IMR-90 (cell line): ENCODE data around the gene C1QTNF3. TPM values are rescaled to one million over a fixed set of nuclear protein-coding genes. Genes with fewer than 3 reads are reported as not detected.
"Not testable (repeated sequence)": the region's sequence is repeated elsewhere in the genome, so short reads cannot be mapped to it uniquely, and the experiment has no call there.

ENCODE experiments used
- ATAC-seq: fragments of 200-7000 bp; cut with Tn5 transposase; 2 replicates; pipeline ENCODE4 v1.9.1; 2020; ENCODE audit warnings: low read depth, mild to moderate bottlenecking, moderate library complexity
- BruUV-seq: library from RNA; stranded (reverse); fragments of 400-500 nt; replicated peaks from 2 replicates; lab custom pipeline; 2021; lab: Mats Ljungman, UMichigan
- CTCF ChIA-PET: fragments of 300-600 bp; formaldehyde crosslinking; extraction: SDS; loops from one replicate; lab custom pipeline; 2021; ENCODE audit warnings: antibody characterized with exemption; lab: Yijun Ruan, JAX
- POLR2A ChIA-PET: fragments of 300-600 bp; sonication (Branson Sonifier 250); formaldehyde crosslinking; loops from one replicate; lab custom pipeline; 2022; ENCODE audit warnings: antibody characterized with exemption; ENCODE audit not compliant: unreplicated experiment; lab: Charles Lee
- DNase-seq: peaks from one replicate; pipeline ENCODE4 v3.0.0; 2013
- H2AFZ ChIP-seq: replicated peaks from 2 replicates; pipeline ENCODE3; 2013; ENCODE audit warnings: low read length, mild to moderate bottlenecking; ENCODE audit not compliant: poor library complexity
- H2AK5ac ChIP-seq: 2 replicates; pipeline ENCODE4 v1.6.1; 2013; ENCODE audit warnings: low read depth, low read length, inconsistent platforms
- H2AK9ac ChIP-seq: replicated peaks from 2 replicates; pipeline ENCODE3; 2013; ENCODE audit warnings: mild to moderate bottlenecking, low read depth, low read length, moderate library complexity; ENCODE audit not compliant: poor library complexity
- H2BK120ac ChIP-seq: 2 replicates; pipeline ENCODE4 v1.6.1; 2013; ENCODE audit warnings: low read depth, low read length, inconsistent platforms
- H2BK15ac ChIP-seq: 3 replicates; pipeline ENCODE4 v1.6.1; 2013; ENCODE audit warnings: low read depth, low read length, inconsistent platforms
- H2BK20ac ChIP-seq: 2 replicates; pipeline ENCODE4 v1.6.1; 2013; ENCODE audit warnings: low read depth, mild to moderate bottlenecking, inconsistent platforms, low read length, moderate library complexity
- H2BK5ac ChIP-seq: 2 replicates; pipeline ENCODE4 v1.6.1; 2013; ENCODE audit warnings: mild to moderate bottlenecking, low read depth, low read length, inconsistent platforms; ENCODE audit not compliant: poor library complexity, severe bottlenecking
- H3K14ac ChIP-seq: replicated peaks from 2 replicates; pipeline ENCODE4 v1.6.1; 2013; ENCODE audit warnings: low read depth, low read length, inconsistent platforms
- H3K18ac ChIP-seq: 2 replicates; pipeline ENCODE4 v1.6.1; 2013; ENCODE audit warnings: low read depth, low read length, control low read depth
- H3K23ac ChIP-seq: 2 replicates; pipeline ENCODE4 v1.6.1; 2013; ENCODE audit warnings: low read depth, low read length, inconsistent platforms
- H3K27ac ChIP-seq: 2 replicates; pipeline ENCODE4 v1.5.1; 2013; ENCODE audit warnings: mild to moderate bottlenecking, control low read depth, low read length; ENCODE audit not compliant: insufficient read depth
- H3K27me3 ChIP-seq: 2 replicates; pipeline ENCODE4 v1.6.1; 2013; ENCODE audit warnings: low read length; ENCODE audit not compliant: control insufficient read depth, insufficient read depth
- H3K36me3 ChIP-seq: 2 replicates; pipeline ENCODE4 v1.6.1; 2013; ENCODE audit warnings: low read length, mixed read lengths; ENCODE audit not compliant: control insufficient read depth, insufficient read depth
- H3K4ac ChIP-seq: 2 replicates; pipeline ENCODE4 v1.6.1; 2013; ENCODE audit warnings: low read depth, low read length, inconsistent platforms
- H3K4me1 ChIP-seq: 2 replicates; pipeline ENCODE4 v1.6.1; 2013; ENCODE audit warnings: low read length, mixed read lengths; ENCODE audit not compliant: control insufficient read depth, insufficient read depth
- H3K4me2 ChIP-seq: 2 replicates; pipeline ENCODE4 v1.6.1; 2013; ENCODE audit warnings: low read depth, mild to moderate bottlenecking, control low read depth, low read length, moderate library complexity
- H3K4me3 ChIP-seq: 2 replicates; pipeline ENCODE4 v1.5.1; 2013; ENCODE audit warnings: low read depth, mild to moderate bottlenecking, control low read depth, low read length, moderate library complexity; ENCODE audit not compliant: insufficient read depth
- H3K56ac ChIP-seq: 2 replicates; pipeline ENCODE4 v1.6.1; 2013; ENCODE audit warnings: low read length, inconsistent platforms; ENCODE audit not compliant: insufficient read depth; ENCODE audit errors: extremely low read depth
- H3K79me1 ChIP-seq, 2 experiments: 2 replicates each; pipeline ENCODE4 v1.6.1; 2013; ENCODE audit warnings: low read length in 2 of 2, inconsistent platforms in 1 of 2, low read depth in 1 of 2
- H3K9ac ChIP-seq: 2 replicates; pipeline ENCODE4 v1.6.1; 2013; ENCODE audit warnings: low read depth, low read length, control low read depth
- H3K9me1 ChIP-seq: 2 replicates; pipeline ENCODE4 v1.6.1; 2013; ENCODE audit warnings: low read length, inconsistent platforms; ENCODE audit not compliant: insufficient read depth
- H3K9me3 ChIP-seq: 2 replicates; pipeline ENCODE4 v1.6.1; 2013; ENCODE audit warnings: low read length; ENCODE audit not compliant: control insufficient read depth, insufficient read depth
- H4K20me1 ChIP-seq: 2 replicates; pipeline ENCODE4 v1.6.1; 2013; ENCODE audit warnings: low read length, inconsistent platforms; ENCODE audit not compliant: insufficient read depth
- H4K5ac ChIP-seq: 2 replicates; pipeline ENCODE4 v1.6.1; 2013; ENCODE audit warnings: mild to moderate bottlenecking, low read depth, low read length, control low read depth
- H4K8ac ChIP-seq, 2 experiments: 2 replicates each; pipeline ENCODE4 v1.6.1; 2013; ENCODE audit warnings: low read depth in 2 of 2, low read length in 2 of 2, control low read depth in 1 of 2, inconsistent platforms in 1 of 2
- H4K91ac ChIP-seq: 2 replicates; pipeline ENCODE4 v1.6.1; 2013; ENCODE audit warnings: low read depth, low read length, inconsistent platforms; ENCODE audit not compliant: insufficient read depth
- WGBS, 2 experiments: methylation state at CpG; one replicate each; pipeline versions ENCODE4 v1.1.5 to v1.1.7; 2013; ENCODE audit warnings: missing lambda C conversion rate in 2 of 2; ENCODE audit not compliant: insufficient read length in 1 of 2; ENCODE audit errors: extremely low coverage in 2 of 2; 5-methylcytosine and 5-hydroxymethylcytosine counted together
- dilution Hi-C: fragments of 300-500 bp; cut with HindIII; formaldehyde crosslinking; loops from one replicate; pipeline ENCODE4 v1.14.3; 2018; ENCODE audit warnings: low sequenced_read_pairs; ENCODE audit not compliant: unreplicated experiment
- in situ Hi-C: fragments of 300-500 bp; cut with MboI; formaldehyde crosslinking; loops from 3 replicates; pipeline ENCODE4 v1.14.3; 2019; ENCODE audit warnings: low sequenced_read_pairs, inconsistent platforms, mixed read lengths
- intact Hi-C: fragments of 100-400 bp; cut with micrococcal nuclease; formaldehyde crosslinking; loops from 2 replicates; pipeline ENCODE4 v1.10.0; 2022
- polyA plus RNA-seq, 3 experiments: library from polyadenylated mRNA; depleted of rRNA; stranded (reverse); fragments of >200 nt; gene quantifications; 2 replicates each; pipeline ENCODE4 v1.2.3, GENCODE V29; 2012; ENCODE audit warnings: low replicate concordance in 1 of 3
- total RNA-seq: library from RNA; depleted of rRNA; stranded (reverse); fragments of >200 nt; gene quantifications from 2 replicates; pipeline ENCODE4 v1.2.3, GENCODE V29; 2012
- TF ChIP-seq, protein P1 (sequence below): conservative IDR thresholded peaks from 2 replicates; pipeline ENCODE4 v1.5.1; 2012; ENCODE audit warnings: mild to moderate bottlenecking, low read depth, low read length, improper control_type of control experiment

Gene C1QTNF3
- total and polyA plus RNA-seq, 2 of the 4 experiments (the other 2 are of a cell fraction): 1.0 to 1.4 TPM

GRCh38 chr5:34043099-34043876, at the start of gene C1QTNF3 (continued):
- TF ChIP-seq, protein P1, sequence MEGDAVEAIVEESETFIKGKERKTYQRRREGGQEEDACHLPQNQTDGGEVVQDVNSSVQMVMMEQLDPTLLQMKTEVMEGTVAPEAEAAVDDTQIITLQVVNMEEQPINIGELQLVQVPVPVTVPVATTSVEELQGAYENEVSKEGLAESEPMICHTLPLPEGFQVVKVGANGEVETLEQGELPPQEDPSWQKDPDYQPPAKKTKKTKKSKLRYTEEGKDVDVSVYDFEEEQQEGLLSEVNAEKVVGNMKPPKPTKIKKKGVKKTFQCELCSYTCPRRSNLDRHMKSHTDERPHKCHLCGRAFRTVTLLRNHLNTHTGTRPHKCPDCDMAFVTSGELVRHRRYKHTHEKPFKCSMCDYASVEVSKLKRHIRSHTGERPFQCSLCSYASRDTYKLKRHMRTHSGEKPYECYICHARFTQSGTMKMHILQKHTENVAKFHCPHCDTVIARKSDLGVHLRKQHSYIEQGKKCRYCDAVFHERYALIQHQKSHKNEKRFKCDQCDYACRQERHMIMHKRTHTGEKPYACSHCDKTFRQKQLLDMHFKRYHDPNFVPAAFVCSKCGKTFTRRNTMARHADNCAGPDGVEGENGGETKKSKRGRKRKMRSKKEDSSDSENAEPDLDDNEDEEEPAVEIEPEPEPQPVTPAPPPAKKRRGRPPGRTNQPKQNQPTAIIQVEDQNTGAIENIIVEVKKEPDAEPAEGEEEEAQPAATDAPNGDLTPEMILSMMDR: no peak

GRCh38 chr5:34091039-34091438, 48.0 kb upstream of the C1QTNF3 start:
- dilution Hi-C loops, H2BK120ac ChIP-seq, CTCF ChIA-PET, POLR2A ChIA-PET, BruUV-seq, H4K20me1 ChIP-seq, H3K27me3 ChIP-seq, H3K27ac ChIP-seq, H2AK5ac ChIP-seq, H2AK9ac ChIP-seq, intact Hi-C loops, H3K18ac ChIP-seq, H3K56ac ChIP-seq, H4K91ac ChIP-seq, H3K9me1 ChIP-seq, in situ Hi-C loops, H3K36me3 ChIP-seq, H2BK15ac ChIP-seq, H2BK5ac ChIP-seq, ATAC-seq, H3K4me1 ChIP-seq, H3K4me2 ChIP-seq, H3K4ac ChIP-seq, H3K23ac ChIP-seq, DNase-seq, H4K8ac ChIP-seq, H4K5ac ChIP-seq, H2AFZ ChIP-seq, H3K14ac ChIP-seq, H2BK20ac ChIP-seq, H3K79me1 ChIP-seq, H3K4me3 ChIP-seq, H3K9me3 ChIP-seq, H3K9ac ChIP-seq: not testable (repeated sequence)
- WGBS, 2 experiments: no CpG with 5 or more reads among the region's 7 CpGs

DNA sequence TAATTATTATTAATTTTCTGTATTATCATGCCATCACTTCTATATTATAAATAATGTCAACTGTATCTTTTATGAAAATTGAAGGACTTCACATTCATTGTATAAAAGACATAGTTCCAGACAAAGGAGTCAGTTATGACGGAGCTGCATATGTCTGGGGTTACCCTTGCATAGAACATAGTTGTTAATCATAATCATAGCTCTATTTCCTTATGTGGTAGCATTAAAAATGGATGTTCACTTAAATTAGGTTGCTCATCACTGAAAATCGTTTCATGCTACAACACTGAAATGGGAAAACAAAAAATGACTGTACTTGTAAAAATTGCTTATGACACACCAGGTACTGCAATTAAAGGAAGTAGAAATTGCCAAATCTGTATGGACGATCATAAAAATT, 46.8 kb upstream of the C1QTNF3 start:
- CTCF ChIA-PET, intact Hi-C loops, dilution Hi-C loops, in situ Hi-C loops, H3K27me3 ChIP-seq, H3K4me1 ChIP-seq, H2BK5ac ChIP-seq, H4K20me1 ChIP-seq, H3K27ac ChIP-seq, H3K4me2 ChIP-seq, ATAC-seq, H2BK120ac ChIP-seq, H4K8ac ChIP-seq, H3K9me1 ChIP-seq, H2AFZ ChIP-seq, H3K79me1 ChIP-seq, DNase-seq, H3K9ac ChIP-seq, H3K9me3 ChIP-seq, H4K5ac ChIP-seq, H2AK9ac ChIP-seq, H3K4me3 ChIP-seq, H2BK15ac ChIP-seq, BruUV-seq, H2AK5ac ChIP-seq, H3K56ac ChIP-seq, POLR2A ChIA-PET, H2BK20ac ChIP-seq, H3K36me3 ChIP-seq, H3K18ac ChIP-seq, H3K14ac ChIP-seq, H3K23ac ChIP-seq, H3K4ac ChIP-seq, H4K91ac ChIP-seq: not testable (repeated sequence)
- WGBS, 2 experiments: no CpG with 5 or more reads among the region's 3 CpGs
